Measurements from ENCODE around the gene MRTFB.
"Not testable (repeated sequence)": the region's sequence is repeated elsewhere in the genome, so short reads cannot be mapped to it uniquely, and the experiment has no call there.

The MRTFB gene

GRCh38 chr16:14036889-14037288, 34.2 kb upstream of the MRTFB start:
- no peak for TF ChIP-seq CTCF (IDR thresholded peaks at IDR 0.05; ENCODE audit: control insufficient read depth, insufficient read depth, low read depth, low read length, missing control alignments)
- DNase-seq (ENCODE audit: low read depth): no peak

GRCh38 chr16:14037960-14038359, 33.2 kb upstream of the MRTFB start:
- H3K4me3 ChIP-seq (ENCODE audit: control insufficient read depth, low read depth, low read length): no peak overlapping the region
- no peak for TF ChIP-seq CTCF (IDR thresholded peaks at IDR 0.05; ENCODE audit: control insufficient read depth, insufficient read depth, low read depth, low read length, missing control alignments)
- no peak for DNase-seq (ENCODE audit: low read depth)

More at GRCh38 chr16:14036889-14037288, 34.2 kb upstream of the MRTFB start:
- no peak overlapping the region for H3K4me3 ChIP-seq (ENCODE audit: control insufficient read depth, low read depth, low read length)

- no peak for TF ChIP-seq CTCF (IDR thresholded peaks at IDR 0.05; ENCODE audit: control insufficient read depth, insufficient read depth, low read depth, low read length, missing control alignments)
- DNase-seq (ENCODE audit: low read depth): no peak
- H3K4me3 ChIP-seq (ENCODE audit: control insufficient read depth, low read depth, low read length): no peak overlapping the region
These were observed 30.0 kb upstream of the MRTFB start for GRCh38 chr16:14041164-14041563.

GRCh38 chr16:14042706-14043105, 28.4 kb upstream of the MRTFB start:
- DNase-seq (ENCODE audit: low read depth): no peak
- TF ChIP-seq CTCF (IDR thresholded peaks at IDR 0.05; ENCODE audit: control insufficient read depth, insufficient read depth, low read depth, low read length, missing control alignments): no peak
- no peak overlapping the region for H3K4me3 ChIP-seq (ENCODE audit: control insufficient read depth, low read depth, low read length)

GRCh38 chr16:14043278-14043677, 27.8 kb upstream of the MRTFB start:
- no peak for DNase-seq (ENCODE audit: low read depth)
- TF ChIP-seq CTCF (IDR thresholded peaks at IDR 0.05; ENCODE audit: control insufficient read depth, insufficient read depth, low read depth, low read length, missing control alignments): no peak
- H3K4me3 ChIP-seq (ENCODE audit: control insufficient read depth, low read depth, low read length): no peak overlapping the region

GRCh38 chr16:14043793-14044192, 27.3 kb upstream of the MRTFB start:
- H3K4me3 ChIP-seq (ENCODE audit: control insufficient read depth, low read depth, low read length): no peak overlapping the region
- no peak for TF ChIP-seq CTCF (IDR thresholded peaks at IDR 0.05; ENCODE audit: control insufficient read depth, insufficient read depth, low read depth, low read length, missing control alignments)
- DNase-seq (ENCODE audit: low read depth): no peak

- not testable (repeated sequence) for DNase-seq (ENCODE audit: low read depth); H3K4me3 ChIP-seq (ENCODE audit: control insufficient read depth, low read depth, low read length)
These were observed 23.8 kb upstream of the MRTFB start for GRCh38 chr16:14047121-14047859.
